ENCODE results near the gene ANKRD24. TPM values are rescaled to one million over a fixed set of nuclear protein-coding genes. Genes with fewer than 3 reads are reported as not detected.

The ANKRD24 gene
- total RNA-seq, 4 donors from 2014 or later, result 0.83 to 3.9 (median 1.6) TPM

- H3K27ac ChIP-seq, result no peak overlapping the region
Observed at GRCh38 chr19:4199699-4200293, 17.3 kb downstream of the ANKRD24 start.

GRCh38 chr19:4200940-4201542 is 18.6 kb downstream of the ANKRD24 start:
- TF ChIP-seq POLR2A (IDR thresholded peaks at IDR 0.05) (no peak), CTCF (IDR thresholded peaks at IDR 0.05) (no peak)
- H3K4me3 ChIP-seq, result no peak overlapping the region
- H3K4me1 ChIP-seq, result peaks cover 0 to 8% (median 0%) of the 10 kb centered on the region in 4 donors
- no peaks in the 10 kb centered on the region for H3K9me3 ChIP-seq
- DNase-seq, result no peak
- peaks cover 0 to 13% of the 10 kb centered on the region in 2 donors for H3K27me3 ChIP-seq
- H3K27ac ChIP-seq, result no peak overlapping the region
- H3K36me3 ChIP-seq, result no peaks in the 10 kb centered on the region

More at GRCh38 chr19:4199699-4200293, 17.3 kb downstream of the ANKRD24 start:
- Histone ChIP-seq H3K4me3 (no peak overlapping the region), H3K4me1 (peaks cover 0 to 8% (median 0%) of the 10 kb centered on the region in 4 donors), H3K27me3 (peaks cover 0 to 13% of the 10 kb centered on the region in 2 donors), H3K36me3 (no peaks in the 10 kb centered on the region), H3K9me3 (no peaks in the 10 kb centered on the region)
- TF ChIP-seq POLR2A (IDR thresholded peaks at IDR 0.05), result no peak
- peak in 3 of 6 experiments; percentile 42 to 53 (median 49) for TF ChIP-seq CTCF (IDR thresholded peaks at IDR 0.05)
- DNase-seq, result peak in 2 of 3 donors; percentile 58 to 60

GRCh38 chr19:4201798-4202197 is 19.3 kb downstream of the ANKRD24 start:
- TF ChIP-seq CTCF (IDR thresholded peaks at IDR 0.05) (no peak), POLR2A (IDR thresholded peaks at IDR 0.05) (no peak)
- Histone ChIP-seq H3K27ac (no peak overlapping the region), H3K27me3 (peaks cover 0 to 13% of the 10 kb centered on the region in 2 donors), H3K4me3 (no peak overlapping the region), H3K4me1 (peaks cover 0 to 8% (median 0%) of the 10 kb centered on the region in 4 donors), H3K9me3 (no peaks in the 10 kb centered on the region), H3K36me3 (no peaks in the 10 kb centered on the region)
- DNase-seq, result no peak

- no peak for DNase-seq
- Histone ChIP-seq H3K36me3 (no peaks in the 10 kb centered on the region), H3K9me3 (no peaks in the 10 kb centered on the region), H3K27me3 (no peaks in the 10 kb centered on the region), H3K4me3 (no peak overlapping the region), H3K27ac (no peak overlapping the region), H3K4me1 (no peaks in the 10 kb centered on the region)
- no peak for TF ChIP-seq POLR2A (IDR thresholded peaks at IDR 0.05)
- peak in 3 of 6 experiments; percentile 22 to 35 (median 33) for TF ChIP-seq CTCF (IDR thresholded peaks at IDR 0.05)
Observed at GRCh38 chr19:4206818-4207484, 24.5 kb downstream of the ANKRD24 start.

- Histone ChIP-seq H3K27ac (no peak overlapping the region), H3K9me3 (no peaks in the 10 kb centered on the region), H3K4me1 (no peaks in the 10 kb centered on the region), H3K4me3 (no peak overlapping the region), H3K27me3 (no peaks in the 10 kb centered on the region), H3K36me3 (no peaks in the 10 kb centered on the region)
- peak in 2 of 3 donors; percentile 54 to 65 for DNase-seq
- TF ChIP-seq CTCF (IDR thresholded peaks at IDR 0.05) (peak in 4 of 6 experiments; percentile 33 to 59 (median 44)), POLR2A (IDR thresholded peaks at IDR 0.05) (no peak)
Observed at GRCh38 chr19:4208385-4209094, 26.1 kb downstream of the ANKRD24 start.
